ENCODE measurements around the gene PNPLA1.

The PNPLA1 gene

GRCh38 chr6:36246506-36247268, 23.2 kb upstream of the PNPLA1 start:
- no peak for DNase-seq

GRCh38 chr6:36247693-36248092, 22.2 kb upstream of the PNPLA1 start:
- no peak for DNase-seq

- no peak for DNase-seq
These were observed 20.9 kb upstream of the PNPLA1 start for GRCh38 chr6:36248980-36249379.

GRCh38 chr6:36249536-36249935, 20.3 kb upstream of the PNPLA1 start:
- DNase-seq = no peak

GRCh38 chr6:36252005-36252404, 17.9 kb upstream of the PNPLA1 start:
- no peak for DNase-seq

DNA sequence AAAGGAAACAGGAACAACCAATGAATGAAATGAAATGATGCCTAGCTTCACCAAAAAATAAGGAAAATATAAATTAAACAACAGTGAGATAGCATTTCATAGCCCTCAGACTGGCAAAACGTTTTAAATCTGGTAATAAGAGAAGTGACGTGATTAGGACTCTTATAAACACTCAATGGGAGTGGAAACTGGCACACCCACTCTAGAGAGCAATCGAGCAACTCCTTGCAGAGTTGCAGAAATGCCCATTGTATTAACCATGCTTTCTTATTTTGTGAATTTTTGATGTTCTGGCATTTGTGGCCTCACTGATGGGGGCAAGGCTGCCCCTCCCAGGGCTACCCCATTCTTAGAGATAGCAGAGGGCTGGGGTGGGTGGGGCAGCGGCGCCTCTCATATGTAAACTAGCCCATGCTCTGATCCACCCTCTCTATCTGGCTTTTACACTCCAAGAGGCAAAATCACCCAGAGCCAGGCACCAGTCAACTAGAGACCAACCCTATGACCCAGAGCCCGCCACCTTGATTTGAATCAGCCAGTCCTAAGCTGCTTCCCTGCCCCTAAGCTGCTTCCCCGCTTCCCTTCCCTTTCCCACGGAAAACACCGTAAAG, 6.4 kb upstream of the PNPLA1 start:
- DNase-seq = no peak

- no peak for DNase-seq
These were observed 4.1 kb upstream of the PNPLA1 start for GRCh38 chr6:36265744-36266143.

DNA sequence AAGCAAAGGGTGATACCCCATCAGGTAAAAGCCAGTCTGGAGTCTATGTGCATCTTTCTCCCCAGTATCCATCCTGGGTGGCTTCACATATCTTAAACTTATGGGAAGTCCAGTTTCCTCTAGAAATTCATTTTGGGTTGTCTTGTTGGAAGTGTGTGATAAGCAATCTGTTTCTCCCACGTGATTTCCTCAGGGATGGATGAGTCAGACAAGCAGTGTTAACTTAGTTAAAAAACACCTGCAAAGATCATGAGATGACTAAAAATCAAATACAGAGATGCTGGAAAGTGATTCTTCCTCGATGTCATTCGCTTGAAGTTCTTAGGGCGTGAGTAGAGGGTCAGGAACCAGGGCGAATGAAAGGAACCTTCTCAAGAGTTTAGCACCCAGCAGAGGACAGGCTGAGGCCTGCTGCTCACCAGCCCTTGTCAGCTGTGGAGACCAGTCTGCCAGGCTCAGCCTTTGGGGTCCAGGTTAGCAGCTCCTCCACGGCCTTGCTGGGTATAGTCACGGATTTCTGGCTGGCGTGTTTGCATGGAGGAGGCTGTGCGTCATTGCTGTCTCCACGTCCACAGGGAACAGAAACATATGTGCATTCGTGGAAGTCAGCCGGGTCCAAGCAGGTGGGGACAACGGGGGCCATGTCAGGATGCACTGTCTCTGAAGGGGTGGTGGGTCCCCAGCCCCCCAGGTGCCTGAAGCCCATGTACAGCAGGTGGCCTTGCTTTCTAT, 2.8 kb upstream of the PNPLA1 start:
- DNase-seq = no peak

DNA sequence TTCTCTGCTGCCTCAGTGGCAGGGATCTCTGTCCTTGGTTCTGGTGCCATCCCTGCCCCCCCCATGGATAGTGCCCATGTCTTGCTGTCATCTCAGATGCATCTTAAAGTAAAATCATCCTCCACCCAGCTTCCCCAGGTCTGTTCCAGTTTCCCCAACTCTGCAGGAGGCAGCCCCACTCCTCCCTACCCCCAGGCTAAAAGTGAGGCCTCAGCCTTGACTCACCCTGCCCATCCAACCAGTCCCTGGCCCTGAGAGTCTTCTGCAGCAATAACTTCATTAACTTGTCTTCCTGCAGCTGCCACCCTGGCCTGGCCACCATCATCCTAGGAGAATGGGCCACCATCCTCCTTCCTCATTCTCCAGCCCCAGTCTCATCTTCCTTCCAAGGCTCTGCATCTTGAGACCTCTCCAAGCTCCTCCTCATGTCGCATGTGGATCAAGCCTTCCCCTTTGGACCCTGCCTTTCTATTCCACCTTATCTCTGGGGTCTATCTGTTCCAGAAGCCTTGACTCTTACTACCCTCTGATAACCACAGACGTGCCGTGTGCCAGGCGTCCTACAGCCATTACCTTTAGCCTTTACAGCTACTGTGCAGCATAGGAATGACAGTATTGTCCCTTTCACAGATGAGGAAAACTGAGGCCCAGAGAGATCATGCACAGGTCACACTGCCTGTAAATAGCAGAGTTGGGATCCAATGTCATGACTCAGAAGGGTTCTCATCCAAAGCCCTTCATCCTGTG, 2.0 kb upstream of the PNPLA1 start:
- DNase-seq = no peak

DNA sequence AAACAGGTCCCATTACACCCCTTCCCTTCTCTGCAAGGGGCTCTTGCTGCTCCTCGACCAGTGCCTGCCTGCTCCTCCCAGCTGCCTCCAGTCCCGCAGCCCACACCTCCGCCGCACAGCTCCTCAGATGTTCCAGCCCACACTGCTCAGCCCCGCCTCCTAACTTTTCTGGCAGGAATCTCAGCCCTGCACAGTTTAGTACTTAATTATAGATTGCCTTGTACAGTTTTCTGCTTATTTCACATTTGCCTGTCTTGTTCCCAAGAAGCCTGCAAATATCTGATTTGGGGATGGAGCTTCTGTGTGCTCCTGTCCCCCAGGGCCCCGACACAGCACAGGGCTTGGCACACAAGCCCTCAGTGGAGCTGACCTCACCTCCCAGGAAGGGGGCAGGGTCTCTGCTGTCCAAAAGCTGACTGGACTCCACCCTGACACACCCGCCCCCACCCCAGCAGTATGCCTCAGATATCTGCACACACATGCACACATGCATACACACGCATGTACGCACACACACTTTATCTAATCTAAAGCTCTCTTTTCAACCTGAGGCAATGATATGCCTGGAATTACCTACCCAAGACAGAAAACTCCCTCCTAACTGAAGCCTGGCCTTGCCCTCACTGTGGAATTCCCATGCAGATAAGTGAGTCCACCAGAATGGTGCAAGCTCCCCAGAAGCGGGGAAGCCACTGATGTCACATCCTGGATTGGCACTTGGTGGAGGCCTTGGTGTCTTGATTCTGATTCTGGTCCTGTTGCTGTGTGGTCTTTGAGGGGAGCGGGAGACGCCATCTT, 1.2 kb upstream of the PNPLA1 start:
- no peak for DNase-seq

- no peak for DNase-seq
These were observed 2.4 kb downstream of the PNPLA1 start for GRCh38 chr6:36272234-36272633.

DNA sequence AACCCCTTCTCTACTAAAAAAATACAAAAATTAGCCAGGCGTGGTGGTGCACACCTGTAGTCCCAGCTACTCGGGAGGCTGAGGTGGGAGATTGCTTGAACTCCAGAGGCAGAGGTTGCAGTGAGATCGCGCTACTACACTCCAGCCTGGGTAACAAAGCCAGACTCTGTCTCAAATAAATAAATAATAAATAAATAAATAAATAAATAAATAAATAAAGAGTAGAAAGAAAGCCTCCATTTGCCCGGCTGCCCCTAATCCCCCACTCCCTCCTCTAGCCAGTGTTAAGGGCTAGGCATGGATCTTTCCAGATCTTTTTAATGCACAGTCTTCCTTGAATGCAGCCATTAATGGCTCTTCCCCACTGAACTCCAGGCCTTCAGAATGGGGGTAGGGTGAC, 3.2 kb downstream of the PNPLA1 start:
- DNase-seq = no peak

DNA sequence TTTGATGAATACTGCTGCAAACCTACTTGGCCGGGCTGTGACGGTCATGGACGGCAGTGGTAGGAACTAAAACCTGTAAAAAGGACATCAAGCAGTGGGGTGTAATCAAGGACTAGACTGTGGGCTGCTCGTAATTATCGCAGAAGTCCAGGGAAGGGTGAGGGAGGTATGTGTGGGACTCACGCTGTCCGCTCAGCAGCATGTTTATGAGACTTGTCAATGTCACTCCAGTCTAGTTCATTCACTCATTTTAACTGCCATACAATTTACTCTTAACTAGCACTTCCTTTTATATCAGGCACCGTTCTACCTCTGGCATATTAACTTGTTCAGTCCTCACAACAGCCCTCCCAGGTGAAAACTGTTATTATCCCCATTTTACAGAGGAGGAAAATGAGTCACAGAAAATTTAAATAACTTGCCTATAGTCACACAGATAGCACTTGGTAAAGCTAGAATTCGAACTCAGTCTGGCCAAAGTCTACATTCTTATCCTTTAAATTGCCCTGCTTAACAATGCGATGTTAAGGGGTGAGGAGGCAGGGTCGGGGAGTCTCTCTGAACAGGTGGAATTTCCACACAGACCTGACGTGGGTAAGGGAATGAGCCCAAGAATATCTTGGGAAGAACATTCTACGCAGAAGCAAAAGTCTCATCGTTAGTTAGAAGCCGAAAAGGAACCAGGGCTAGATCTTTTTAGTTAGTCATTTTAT, 4.1 kb downstream of the PNPLA1 start:
- DNase-seq = no peak

GRCh38 chr6:36276581-36277536, 7.0 kb downstream of the PNPLA1 start:
- no peak for DNase-seq

DNA sequence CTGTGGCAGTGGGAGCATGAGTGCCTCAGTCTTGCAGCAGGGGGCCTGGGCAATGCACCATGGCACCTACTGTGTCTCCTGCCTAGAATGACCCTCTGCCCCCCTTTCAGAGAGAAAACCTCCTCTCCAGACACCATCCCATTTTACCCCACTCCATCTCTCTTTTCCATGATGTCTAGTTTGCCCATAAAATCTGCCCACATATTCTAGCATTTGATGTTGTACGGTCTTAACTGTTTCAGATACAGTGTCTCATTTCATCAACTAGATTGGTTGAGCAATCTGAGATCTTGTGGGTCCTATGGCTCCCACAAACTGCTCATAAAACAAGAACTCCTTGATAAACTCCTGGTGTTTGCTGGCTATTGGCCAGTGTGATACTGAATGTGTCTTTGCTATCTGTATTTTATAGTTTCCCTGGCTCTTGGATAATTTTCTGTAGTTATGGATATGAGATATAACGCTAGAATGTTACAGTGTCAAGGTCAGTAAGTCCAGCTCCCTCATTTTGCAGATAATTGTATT, 8.1 kb downstream of the PNPLA1 start:
- DNase-seq = no peak

DNA sequence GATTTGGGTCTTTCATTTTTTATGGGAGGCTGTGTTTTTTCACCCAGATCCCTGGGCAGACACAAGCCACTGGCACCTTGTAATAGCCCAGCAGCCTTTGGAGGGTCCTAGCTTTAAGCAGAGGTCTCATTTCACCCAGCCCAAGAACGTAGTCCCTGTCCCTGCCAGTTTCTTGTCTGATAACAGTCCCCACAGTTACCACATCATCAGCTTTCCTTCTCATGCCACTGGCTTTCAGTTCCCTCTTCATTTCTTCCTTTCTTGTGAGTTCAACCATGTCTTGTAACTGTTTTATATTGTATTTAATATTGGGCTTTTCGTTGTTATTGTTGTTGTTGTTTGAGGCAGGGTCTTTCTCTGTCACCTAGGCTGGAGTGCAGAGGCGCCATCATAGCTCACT, 10.6 kb downstream of the PNPLA1 start:
- DNase-seq = no peak

GRCh38 chr6:36280983-36281382, 11.1 kb downstream of the PNPLA1 start:
- no peak for DNase-seq

GRCh38 chr6:36283608-36284007, 13.7 kb downstream of the PNPLA1 start:
- no peak for DNase-seq

- DNase-seq = no peak
These were observed 14.5 kb downstream of the PNPLA1 start for GRCh38 chr6:36284359-36284758.

- no peak for DNase-seq
These were observed 15.4 kb downstream of the PNPLA1 start for GRCh38 chr6:36285187-36285671.
